GM12878 (cell line): Measurements from ENCODE around the gene CDHR5. TPM values are rescaled to one million over a fixed set of nuclear protein-coding genes. Genes with fewer than 3 reads are reported as not detected.

Source experiments
- ATAC-seq: fragments of 200-7000 bp; cut with Tn5 transposase; 3 replicates; pipeline ENCODE4 v1.9.1; 2020; ENCODE audit warnings: mild to moderate bottlenecking, moderate library complexity
- BruUV-seq: library from RNA; stranded (reverse); fragments of 400-500 nt; replicated peaks from 2 replicates; lab custom pipeline; 2021; lab: Mats Ljungman, UMichigan
- CTCF ChIA-PET: fragments of 300-600 bp; sonication (Branson Sonifier 250); formaldehyde crosslinking; extraction: SDS; loops from one replicate; lab custom pipeline; 2021; ENCODE audit warnings: inconsistent platforms; lab: Yijun Ruan, JAX
- POLR2A ChIA-PET: fragments of 350-600 bp; formaldehyde crosslinking; extraction: SDS; loops from one replicate; lab custom pipeline; 2021; ENCODE audit warnings: inconsistent platforms; lab: Charles Lee
- RAD21 ChIA-PET: fragments of 300-600 bp; sonication (Branson Sonifier 250); formaldehyde crosslinking; loops from one replicate; lab custom pipeline; 2023; ENCODE audit warnings: antibody characterized with exemption; ENCODE audit not compliant: unreplicated experiment; lab: Charles Lee
- SMC1A ChIA-PET: fragments of 300-600 bp; sonication (Branson Sonifier 250); formaldehyde crosslinking; loops from one replicate; lab custom pipeline; 2023; ENCODE audit not compliant: unreplicated experiment, uncharacterized antibody; lab: Charles Lee
- DNase-seq: peaks from one replicate; pipeline ENCODE4 v3.0.0-alpha.2; 2011; ENCODE audit warnings: low read depth, low spot score
- FAIRE-seq: peaks from 3 replicates; lab custom pipeline; 2011; peaks lifted over from hg19 to GRCh38; lab: Jason Lieb, UNC
- H2AFZ ChIP-seq: 2 replicates; pipeline ENCODE4 v1.6.0; 2011; ENCODE audit warnings: low read depth, low read length, control low read depth; ENCODE audit not compliant: control insufficient read depth
- H3K27ac ChIP-seq: 2 replicates; pipeline ENCODE4 v1.5.1; 2011; ENCODE audit warnings: control low read depth; ENCODE audit not compliant: control insufficient read depth, insufficient read depth
- H3K27me3 ChIP-seq, 2 experiments: replicated peaks in 1 of 2; 2 replicates each; pipeline versions ENCODE4 v1.6.0 to v1.6.1; 2011; ENCODE audit warnings: low read length in 1 of 2; ENCODE audit not compliant: control insufficient read depth in 2 of 2, insufficient read depth in 2 of 2
- H3K36me3 ChIP-seq, 2 experiments: 2 replicates each; pipeline ENCODE4 v1.5.1; 2011; ENCODE audit warnings: low read length in 1 of 2; ENCODE audit not compliant: control insufficient read depth in 2 of 2, insufficient read depth in 2 of 2
- H3K4me1 ChIP-seq: 2 replicates; pipeline ENCODE4 v1.6.1; 2011; ENCODE audit warnings: mild to moderate bottlenecking, low read length, moderate library complexity, mixed read lengths; ENCODE audit not compliant: control insufficient read depth, insufficient read depth
- H3K4me2 ChIP-seq: 2 replicates; pipeline ENCODE4 v1.6.0; 2011; ENCODE audit warnings: control low read depth; ENCODE audit not compliant: control insufficient read depth, insufficient read depth
- H3K4me3 ChIP-seq: fragments of 200-600 bp; sonication (generic); 2 replicates; pipeline ENCODE4 v1.5.1; 2016
- H3K79me2 ChIP-seq: 2 replicates; pipeline ENCODE4 v1.6.0; 2011; ENCODE audit warnings: low read length; ENCODE audit not compliant: control insufficient read depth, insufficient read depth
- H3K9ac ChIP-seq: 2 replicates; pipeline ENCODE4 v1.8.0; 2011; ENCODE audit warnings: low read length, control low read depth, mixed read lengths; ENCODE audit not compliant: control insufficient read depth, insufficient read depth
- H3K9me3 ChIP-seq: replicated peaks from 3 replicates; pipeline ENCODE4 v1.5.1; 2011; ENCODE audit warnings: mild to moderate bottlenecking, low read length; ENCODE audit not compliant: control insufficient read depth, insufficient read depth
- H4K20me1 ChIP-seq: 2 replicates; pipeline ENCODE4 v1.6.0; 2011; ENCODE audit not compliant: control insufficient read depth, insufficient read depth
- RELA ChIP-seq: fragments of 450-650 bp; IDR thresholded peaks from 2 replicates; pipeline ENCODE4 v1.8.0; 2014; ENCODE audit warnings: borderline replicate concordance; ENCODE audit not compliant: partially characterized antibody
- TAF1 ChIP-seq: IDR thresholded peaks from 2 replicates; pipeline ENCODE4 v1.6.1; 2011; ENCODE audit warnings: mild to moderate bottlenecking, low read depth, low read length, borderline replicate concordance
- ZZZ3 ChIP-seq: IDR thresholded peaks from 2 replicates; pipeline ENCODE4 v1.6.1; 2011; ENCODE audit warnings: low read depth; ENCODE audit not compliant: control insufficient read depth, insufficient read length
- WGBS: methylation state at CpG from one replicate; pipeline ENCODE4 v1.1.6; 2016; ENCODE audit warnings: low lambda C conversion rate; ENCODE audit not compliant: insufficient replicate concordance, insufficient coverage; ENCODE audit errors: missing lambda C conversion rate; 5-methylcytosine and 5-hydroxymethylcytosine counted together
- in situ Hi-C: fragments of 300-500 bp; cut with MboI; formaldehyde crosslinking; loops from 9 replicates; pipeline ENCODE4 v1.14.3; 2018; ENCODE audit warnings: mixed read lengths
- intact Hi-C: fragments of 100-400 bp; cut with micrococcal nuclease; formaldehyde crosslinking; loops from one replicate; pipeline ENCODE4 v1.14.2; 2022; ENCODE audit not compliant: unreplicated experiment
- polyA plus RNA-seq, 11 experiments: library from polyadenylated mRNA; depleted of rRNA in 4 of 11; unstranded in 6 of 11; stranded (reverse) in 5 of 11; fragments of >200 nt; fragmentation: Nextera tagmentation in 4 of 11; fragmentation: Illumina TruSeq in 1 of 11; extraction: Ambion mirVana in 4 of 11; extraction: Trizol in 1 of 11; gene quantifications; 1 replicate in 1 of 11; 2 replicates in 10 of 11; pipeline versions ENCODE4 v1.2.1 to v1.2.3, GENCODE V29; 2011 to 2016; ENCODE audit warnings: inconsistent platforms in 2 of 11, missing spikeins in 2 of 11, low read depth in 1 of 11
- total RNA-seq, 4 experiments: library from RNA; depleted of rRNA in 3 of 4; stranded (reverse); fragments of >200 nt in 3 of 4; fragmentation: Illumina TruSeq in 1 of 4; extraction: Trizol in 1 of 4; gene quantifications; 2 replicates each; pipeline versions ENCODE4 v1.2.1 to v1.2.3, GENCODE V29; 2013 to 2021
- TF ChIP-seq, protein P1 (sequence below): fragments of 450-650 bp; IDR thresholded peaks from 2 replicates; pipeline ENCODE4 v1.6.1; 2014; ENCODE audit warnings: mild to moderate bottlenecking

CDHR5 gene
- total and polyA plus RNA-seq, 10 of the 15 experiments (the other 5 are each of a cell fraction or from before 2014, with no cell fraction given): 0.06 TPM; not detected in 9

DNA sequence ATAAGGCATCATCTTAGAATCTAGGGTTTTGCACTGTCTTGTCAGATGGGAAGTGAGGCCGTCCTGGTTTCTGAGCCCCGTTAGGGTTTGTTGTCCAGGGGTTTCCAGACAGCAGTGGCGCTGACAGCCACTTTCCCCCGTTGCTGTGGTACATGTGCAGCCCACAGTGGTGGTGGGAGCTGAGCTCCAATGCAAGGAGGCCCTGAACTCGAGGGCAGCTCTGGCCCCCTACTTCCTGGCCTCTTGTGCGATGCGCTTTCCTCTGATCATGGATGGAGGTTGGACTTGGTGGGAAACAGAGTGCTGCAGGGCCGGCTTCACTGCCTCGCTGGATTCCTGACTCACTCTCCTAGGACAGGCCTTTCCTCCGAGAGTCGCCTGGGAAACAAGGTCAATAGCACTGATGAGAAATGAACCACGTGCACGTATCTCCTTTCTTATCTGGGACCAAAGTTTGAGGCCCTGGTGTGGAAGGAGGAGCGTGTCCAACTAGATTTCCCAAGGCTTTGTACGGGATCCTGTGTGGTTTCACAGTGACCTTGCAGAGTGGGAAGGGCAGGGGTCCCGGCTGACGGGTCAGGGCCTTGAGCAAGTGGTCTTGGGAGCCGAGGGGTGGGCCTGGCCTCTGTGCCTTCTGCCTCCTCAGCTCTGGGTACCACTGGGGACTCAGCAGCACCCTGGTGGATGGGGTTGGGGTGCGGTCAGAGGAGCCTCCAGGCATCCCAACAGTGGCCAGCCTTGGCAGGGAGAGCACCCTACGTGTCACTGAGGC, 44.7 kb downstream of the CDHR5 start:
- ChIA-PET RAD21 (no interaction called here), SMC1A (no interaction called here), POLR2A (no interaction called here), CTCF (no interaction called here)
- no peak overlapping the region for H3K27ac ChIP-seq
- 90% methylated on average over 20 of the region's 20 CpGs for WGBS
- H3K79me2 ChIP-seq: peaks cover 53% of the 10 kb centered on the region
- intact Hi-C loops: no loop called here
- H3K4me3 ChIP-seq: peak overlapping the region; percentile 11; the same call in 1 of the 2 replicates
- ATAC-seq (no peak), FAIRE-seq (no peak), DNase-seq (no peak)
- peaks cover 9 to 16% of the 10 kb centered on the region in 2 experiments for H3K36me3 ChIP-seq
- no peak overlapping the region; the same call in 1 of the 2 replicates for H3K9ac ChIP-seq
- H3K4me1 ChIP-seq: peaks cover 15% of the 10 kb centered on the region
- in situ Hi-C loops: no loop called here
- peaks cover 28% of the 10 kb centered on the region for H4K20me1 ChIP-seq
- no TSS peak for BruUV-seq
- H2AFZ ChIP-seq: no peak overlapping the region
- H3K4me2 ChIP-seq: peak overlapping the region; percentile 64; the same call in 1 of the 2 replicates
- no peaks in the 10 kb centered on the region for H3K9me3 ChIP-seq
- H3K27me3 ChIP-seq: peaks cover 0 to under 1% of the 10 kb centered on the region in 2 experiments; a peak in 1 of 4 replicates
- TF ChIP-seq TAF1: no peak
- TF ChIP-seq ZZZ3: no peak
- TF ChIP-seq, protein P1, sequence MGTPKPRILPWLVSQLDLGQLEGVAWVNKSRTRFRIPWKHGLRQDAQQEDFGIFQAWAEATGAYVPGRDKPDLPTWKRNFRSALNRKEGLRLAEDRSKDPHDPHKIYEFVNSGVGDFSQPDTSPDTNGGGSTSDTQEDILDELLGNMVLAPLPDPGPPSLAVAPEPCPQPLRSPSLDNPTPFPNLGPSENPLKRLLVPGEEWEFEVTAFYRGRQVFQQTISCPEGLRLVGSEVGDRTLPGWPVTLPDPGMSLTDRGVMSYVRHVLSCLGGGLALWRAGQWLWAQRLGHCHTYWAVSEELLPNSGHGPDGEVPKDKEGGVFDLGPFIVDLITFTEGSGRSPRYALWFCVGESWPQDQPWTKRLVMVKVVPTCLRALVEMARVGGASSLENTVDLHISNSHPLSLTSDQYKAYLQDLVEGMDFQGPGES: no peak
- TF ChIP-seq RELA: no peak
